Mucosa of rectum (tissue), 2 donors: Measurements from ENCODE around the gene CPNE4.

Experiments
- H3K27ac ChIP-seq, 2 donors: one replicate each; pipeline ENCODE4 v1.7.0; 2013; ENCODE audit warnings: inconsistent platforms in 2 of 2, low read depth in 2 of 2, low read length in 2 of 2
- H3K27me3 ChIP-seq, 2 donors: one replicate each; pipeline ENCODE4 v1.7.0; 2013; ENCODE audit warnings: low read length in 2 of 2; ENCODE audit not compliant: control insufficient read depth in 2 of 2, insufficient read depth in 2 of 2
- H3K36me3 ChIP-seq, 2 donors: one replicate each; pipeline ENCODE4 v1.7.0; 2013; ENCODE audit warnings: low read length in 2 of 2; ENCODE audit not compliant: control insufficient read depth in 2 of 2, insufficient read depth in 2 of 2
- H3K4me1 ChIP-seq, 2 donors: one replicate each; pipeline ENCODE4 v1.7.0; 2013; ENCODE audit warnings: low read length in 2 of 2, mild to moderate bottlenecking in 1 of 2; ENCODE audit not compliant: control insufficient read depth in 2 of 2, insufficient read depth in 2 of 2
- H3K4me3 ChIP-seq, 2 donors: one replicate each; pipeline ENCODE4 v1.7.0; 2013; ENCODE audit warnings: low read length in 2 of 2
- H3K9ac ChIP-seq, 2 donors: one replicate each; pipeline ENCODE4 v1.7.0; 2013; ENCODE audit warnings: low read length in 2 of 2, low read depth in 1 of 2, mild to moderate bottlenecking in 1 of 2
- H3K9me3 ChIP-seq, 2 donors: one replicate each; pipeline ENCODE4 v1.7.0; 2013; ENCODE audit warnings: low read length in 2 of 2; ENCODE audit not compliant: control insufficient read depth in 2 of 2
- donor health status: healthy.
- donor health status: Normal muscosa, but diverticular disease.

The CPNE4 gene

DNA sequence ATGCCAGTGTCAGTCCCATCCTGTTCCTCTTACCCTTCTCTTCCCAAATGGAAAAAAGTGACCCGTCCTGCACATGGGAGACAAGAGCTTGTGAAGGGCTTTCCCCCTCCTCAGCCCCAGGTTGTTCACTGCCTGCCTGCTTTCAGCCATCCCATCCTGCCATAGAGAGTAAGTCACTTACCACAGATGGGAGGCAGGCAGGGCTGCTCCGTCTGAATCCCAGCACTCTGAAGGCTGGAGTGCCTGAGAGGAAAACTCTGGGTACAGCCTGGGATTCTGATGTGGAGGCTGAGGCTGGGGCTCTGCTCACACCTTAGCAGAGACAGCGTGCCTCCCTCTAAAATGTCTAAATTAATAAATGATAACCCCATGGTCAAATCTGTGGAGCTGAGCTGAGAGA is 14.8 kb downstream of the CPNE4 start:
- H3K27me3 ChIP-seq: no peaks in the 10 kb centered on the region
- no peaks in the 10 kb centered on the region for H3K9me3 ChIP-seq
- no peak overlapping the region for H3K4me3 ChIP-seq
- no peaks in the 10 kb centered on the region for H3K4me1 ChIP-seq
- no peaks in the 10 kb centered on the region for H3K36me3 ChIP-seq
- H3K9ac ChIP-seq: no peak overlapping the region
- no peak overlapping the region for H3K27ac ChIP-seq

DNA sequence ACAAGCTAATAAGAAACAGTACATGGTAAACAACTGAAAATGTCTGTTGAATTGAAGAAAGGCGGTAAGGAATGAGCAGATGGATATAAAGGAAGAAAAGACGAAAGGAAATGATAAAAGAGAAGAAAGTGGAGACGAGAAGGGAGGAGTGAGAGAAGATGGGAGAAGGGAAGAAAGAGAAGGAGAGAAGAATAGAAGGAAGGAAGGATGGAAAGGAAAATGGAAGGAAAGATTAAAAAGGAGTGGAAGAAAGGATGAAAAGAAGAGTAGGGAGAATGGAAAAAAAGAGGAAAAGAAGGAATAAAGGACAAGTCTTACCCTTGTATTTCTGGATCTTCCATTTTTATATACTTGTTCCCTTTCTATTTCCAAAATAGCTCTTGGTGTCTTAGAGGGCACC is 17.7 kb downstream of the CPNE4 start:
- Histone ChIP-seq H3K9me3 (no peaks in the 10 kb centered on the region), H3K36me3 (no peaks in the 10 kb centered on the region), H3K27me3 (no peaks in the 10 kb centered on the region), H3K9ac (no peak overlapping the region), H3K4me3 (no peak overlapping the region), H3K27ac (no peak overlapping the region), H3K4me1 (no peaks in the 10 kb centered on the region)

DNA sequence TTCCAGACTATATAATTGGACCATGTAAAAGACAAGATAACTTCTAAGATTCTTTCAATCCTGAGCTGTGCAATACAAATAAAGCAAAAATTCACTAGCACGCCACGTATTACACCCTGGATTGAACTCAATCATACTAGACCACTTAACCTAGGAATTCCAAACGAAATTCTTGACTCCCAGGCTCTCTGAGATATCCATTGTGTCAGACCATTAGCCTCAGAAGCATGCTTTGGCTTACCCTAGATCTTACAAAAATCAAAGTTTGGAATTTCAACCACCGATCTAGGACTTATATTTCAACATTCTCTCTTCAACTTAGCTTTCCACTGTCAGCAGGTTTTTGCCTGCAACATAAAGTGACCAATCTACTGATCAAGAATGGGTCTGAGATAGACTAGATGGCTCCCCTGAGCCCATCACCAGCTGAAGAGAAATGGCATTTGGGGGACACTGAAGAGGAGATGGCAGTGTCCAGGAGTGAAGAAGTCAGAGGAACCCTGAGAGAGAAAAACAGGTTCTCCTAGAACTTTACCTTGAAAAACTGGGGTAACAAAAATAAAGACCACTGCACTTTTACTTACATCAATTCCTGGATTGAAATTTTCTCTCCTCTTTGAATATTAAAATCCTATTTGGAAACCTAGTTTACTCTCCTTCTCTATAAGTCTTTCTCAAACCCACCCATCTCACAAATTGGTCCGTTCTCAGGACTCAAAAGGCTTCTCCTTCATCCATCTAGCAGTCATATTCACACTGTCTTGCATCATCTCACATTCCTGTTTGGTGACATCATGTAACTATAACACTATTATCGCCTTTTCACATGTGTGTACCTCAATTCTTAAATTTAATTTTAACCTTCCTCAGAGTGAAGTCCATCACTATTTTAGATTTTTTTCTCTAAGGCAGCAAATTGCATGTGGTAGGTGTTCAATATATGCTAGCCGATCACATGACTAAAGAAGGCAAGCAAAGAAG is 18.5 kb downstream of the CPNE4 start:
- no peaks in the 10 kb centered on the region for H3K27me3 ChIP-seq
- H3K27ac ChIP-seq: no peak overlapping the region
- no peaks in the 10 kb centered on the region for H3K36me3 ChIP-seq
- H3K9me3 ChIP-seq: no peaks in the 10 kb centered on the region
- H3K9ac ChIP-seq: no peak overlapping the region
- H3K4me1 ChIP-seq: no peaks in the 10 kb centered on the region
- no peak overlapping the region for H3K4me3 ChIP-seq

GRCh38 chr3:132014105-132014504 is 20.7 kb downstream of the CPNE4 start:
- Histone ChIP-seq H3K9me3 (no peaks in the 10 kb centered on the region), H3K4me1 (no peaks in the 10 kb centered on the region), H3K27ac (no peak overlapping the region), H3K27me3 (no peaks in the 10 kb centered on the region), H3K9ac (no peak overlapping the region), H3K4me3 (no peak overlapping the region), H3K36me3 (no peaks in the 10 kb centered on the region)

DNA sequence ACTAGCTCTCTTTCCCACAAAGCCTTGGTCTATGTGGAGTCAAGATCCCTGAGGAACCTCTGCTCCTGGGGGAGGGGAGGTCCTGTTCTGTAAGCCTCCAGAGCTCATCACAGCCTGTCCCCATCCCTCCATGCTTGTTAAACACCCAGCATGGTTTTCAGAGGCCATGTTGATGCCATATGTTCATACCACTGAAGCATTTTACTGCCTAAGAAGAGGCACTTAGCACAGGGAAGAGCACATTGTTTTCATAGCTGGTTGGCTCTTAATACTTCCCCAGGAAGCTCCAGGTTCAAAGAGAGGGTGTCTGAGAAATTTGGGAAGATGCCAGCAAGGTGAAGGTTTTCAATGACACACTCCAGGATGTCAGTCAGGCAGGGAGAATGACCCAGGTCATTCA is 25.6 kb downstream of the CPNE4 start:
- Histone ChIP-seq H3K9me3 (no peaks in the 10 kb centered on the region), H3K4me3 (no peak overlapping the region), H3K9ac (no peak overlapping the region), H3K27ac (no peak overlapping the region), H3K27me3 (no peaks in the 10 kb centered on the region), H3K4me1 (no peaks in the 10 kb centered on the region), H3K36me3 (no peaks in the 10 kb centered on the region)

DNA sequence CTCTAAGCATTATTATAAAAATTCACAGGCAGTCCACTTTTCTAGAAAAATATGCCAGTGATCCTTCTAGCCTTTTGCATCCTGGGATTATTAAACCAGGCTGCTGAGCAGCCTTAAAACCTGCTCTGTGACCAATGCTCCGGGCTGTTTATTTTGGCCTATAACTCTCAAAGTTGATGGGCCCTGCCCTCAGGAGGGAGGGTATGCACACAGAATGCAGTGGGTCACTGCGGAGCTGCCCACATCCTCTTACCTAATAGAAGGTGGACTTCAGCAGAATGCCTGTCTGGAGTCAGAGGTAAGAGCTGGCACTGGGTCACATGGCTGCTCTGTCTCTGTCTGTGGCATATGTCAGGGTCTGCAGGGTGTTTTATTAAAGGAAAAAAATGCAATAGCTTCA is 26.0 kb downstream of the CPNE4 start:
- H3K27ac ChIP-seq: no peak overlapping the region
- no peaks in the 10 kb centered on the region for H3K9me3 ChIP-seq
- no peaks in the 10 kb centered on the region for H3K27me3 ChIP-seq
- H3K36me3 ChIP-seq: no peaks in the 10 kb centered on the region
- H3K4me1 ChIP-seq: no peaks in the 10 kb centered on the region
- no peak overlapping the region for H3K9ac ChIP-seq
- no peak overlapping the region for H3K4me3 ChIP-seq

GRCh38 chr3:132007617-132008016 is 27.2 kb downstream of the CPNE4 start:
- Histone ChIP-seq H3K27me3 (no peaks in the 10 kb centered on the region), H3K4me1 (no peaks in the 10 kb centered on the region), H3K9me3 (no peaks in the 10 kb centered on the region), H3K9ac (no peak overlapping the region), H3K36me3 (no peaks in the 10 kb centered on the region), H3K4me3 (no peak overlapping the region), H3K27ac (no peak overlapping the region)

DNA sequence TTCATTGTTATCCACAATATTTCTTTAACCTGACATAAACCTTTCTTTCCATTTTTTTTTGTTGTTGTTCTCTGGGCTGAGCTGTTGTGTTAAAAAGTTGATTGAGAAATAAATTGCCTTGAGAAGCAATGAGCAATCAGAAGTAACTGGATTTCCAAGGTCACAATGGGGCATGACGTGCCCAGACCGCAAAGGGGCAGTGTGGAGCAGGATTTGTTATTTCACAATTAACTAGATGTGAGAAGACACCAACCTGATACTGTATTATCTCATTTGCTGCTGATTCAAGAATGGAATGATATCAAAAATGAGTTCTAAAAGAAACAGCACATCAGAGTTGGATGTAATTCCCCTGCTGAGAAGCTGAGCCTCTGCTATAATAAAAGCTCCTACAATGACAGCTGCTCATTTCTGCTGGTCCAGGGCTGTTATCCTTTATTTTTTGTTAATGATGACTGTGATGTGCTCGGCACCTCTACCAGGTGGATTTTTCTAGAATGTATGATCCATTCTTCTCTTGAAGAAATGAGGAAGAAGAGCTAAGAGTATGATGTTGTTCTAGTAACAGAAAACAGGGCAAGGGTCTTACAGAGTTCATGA is 28.1 kb downstream of the CPNE4 start:
- H3K27ac ChIP-seq: no peak overlapping the region
- no peak overlapping the region for H3K4me3 ChIP-seq
- no peaks in the 10 kb centered on the region for H3K4me1 ChIP-seq
- H3K9ac ChIP-seq: no peak overlapping the region
- H3K36me3 ChIP-seq: no peaks in the 10 kb centered on the region
- H3K9me3 ChIP-seq: no peaks in the 10 kb centered on the region
- no peaks in the 10 kb centered on the region for H3K27me3 ChIP-seq

DNA sequence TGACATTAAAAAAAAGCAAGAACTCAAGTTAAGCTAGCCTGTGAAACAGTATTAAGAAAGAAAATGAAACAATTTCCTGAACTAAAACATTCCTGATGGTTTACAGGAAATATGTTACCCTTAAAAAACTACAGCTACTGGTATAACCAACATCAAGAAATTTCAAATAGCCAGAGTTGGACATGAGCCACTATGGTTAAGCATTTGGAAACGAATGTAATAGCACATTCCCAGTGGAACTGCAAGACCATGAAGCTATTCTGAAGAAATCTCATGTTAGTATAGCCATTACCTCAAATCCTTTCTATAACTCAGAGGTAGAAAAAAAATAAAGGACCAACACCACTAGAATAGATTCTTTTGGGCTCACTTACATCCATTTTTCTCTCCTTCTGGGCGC is 30.2 kb downstream of the CPNE4 start:
- Histone ChIP-seq H3K27ac (no peak overlapping the region), H3K36me3 (no peaks in the 10 kb centered on the region), H3K9ac (no peak overlapping the region), H3K4me1 (no peaks in the 10 kb centered on the region), H3K4me3 (no peak overlapping the region), H3K9me3 (no peaks in the 10 kb centered on the region), H3K27me3 (no peaks in the 10 kb centered on the region)

GRCh38 chr3:132003685-132004084 is 31.1 kb downstream of the CPNE4 start:
- Histone ChIP-seq H3K4me3 (no peak overlapping the region), H3K27me3 (no peaks in the 10 kb centered on the region), H3K9me3 (no peaks in the 10 kb centered on the region), H3K4me1 (no peaks in the 10 kb centered on the region), H3K36me3 (no peaks in the 10 kb centered on the region), H3K27ac (no peak overlapping the region), H3K9ac (no peak overlapping the region)
